HCT116 (cell line): ENCODE results near the gene SPCS3. TPM values are rescaled to one million over a fixed set of nuclear protein-coding genes. Genes with fewer than 3 reads are reported as not detected.

ENCODE experiments used
- ATAC-seq: fragments of 200-7000 bp; cut with Tn5 transposase; 2 replicates; pipeline ENCODE4 v1.9.1; 2020; ENCODE audit warnings: mild to moderate bottlenecking, moderate library complexity
- BruUV-seq: library from RNA; stranded (reverse); fragments of 400-500 nt; replicated peaks from 2 replicates; lab custom pipeline; 2021; lab: Mats Ljungman, UMichigan
- CTCF ChIA-PET: fragments of 300-600 bp; sonication (Branson Sonifier 250); formaldehyde crosslinking; loops from one replicate; lab custom pipeline; 2021; ENCODE audit warnings: antibody characterized with exemption; lab: Charles Lee
- POLR2A ChIA-PET: fragments of 300-600, 350-600 bp; sonication (Branson Sonifier 250); formaldehyde crosslinking; loops from one replicate; lab custom pipeline; 2021; ENCODE audit warnings: antibody characterized with exemption; lab: Charles Lee
- RAD21 ChIA-PET, 2 experiments: fragments of 300-600 bp; sonication (Branson Sonifier 250); formaldehyde crosslinking; loops; one replicate each; lab custom pipeline; 2023; ENCODE audit warnings: low total read pairs in 2 of 2; ENCODE audit not compliant: uncharacterized antibody in 2 of 2, unreplicated experiment in 2 of 2, low non-redundant PET in 1 of 2; lab: Charles Lee
- DNase-seq: peaks from one replicate; pipeline ENCODE4 v3.0.0-alpha.2; 2010; ENCODE audit warnings: low read depth, low spot score
- H2AFZ ChIP-seq: fragments of 200-600 bp; shearing (Covaris generic), sonication (generic); 2 replicates; pipeline ENCODE4 v1.6.1; 2017; ENCODE audit warnings: low read depth, mixed run types, mixed read lengths, antibody characterized with exemption, low read length; ENCODE audit not compliant: poor library complexity, severe bottlenecking
- H3K27ac ChIP-seq: 2 replicates; pipeline ENCODE4 v1.5.1; 2012; ENCODE audit warnings: low read depth, low read length
- H3K27me3 ChIP-seq: fragments of 200-600 bp; sonication (generic); 2 replicates; pipeline ENCODE4 v1.6.1; 2016; ENCODE audit warnings: mixed run types, low read length, mixed read lengths; ENCODE audit not compliant: insufficient read depth
- H3K36me3 ChIP-seq, 2 experiments: fragments of 200-500 bp in 1 of 2; fragments of 200-600 bp in 1 of 2; sonication (Bioruptor generic) in 1 of 2; sonication (generic) in 1 of 2; 2 replicates each; pipeline versions ENCODE4 v1.5.1 to v1.6.1; 2014 to 2016; ENCODE audit warnings: low read length in 2 of 2, inconsistent platforms in 1 of 2, mixed read lengths in 1 of 2, mixed run types in 1 of 2; ENCODE audit not compliant: insufficient read depth in 2 of 2, control insufficient read depth in 1 of 2
- H3K4me1 ChIP-seq, 2 experiments: fragments of 200-600 bp in 1 of 2; sonication (generic) in 1 of 2; 2 replicates each; pipeline versions ENCODE4 v1.5.1 to v1.6.1; 2012 to 2017; ENCODE audit warnings: low read length in 2 of 2, inconsistent platforms in 1 of 2, mild to moderate bottlenecking in 1 of 2, mixed read lengths in 1 of 2, mixed run types in 1 of 2, moderate library complexity in 1 of 2; ENCODE audit not compliant: insufficient read depth in 2 of 2, control insufficient read depth in 1 of 2
- H3K4me2 ChIP-seq: fragments of 200-600 bp; sonication (generic); 2 replicates; pipeline ENCODE4 v1.6.1; 2017; ENCODE audit warnings: mixed run types, low read length, mixed read lengths
- H3K4me3 ChIP-seq, 2 experiments: fragments of 200-600 bp in 1 of 2; sonication (generic) in 1 of 2; replicated peaks in 1 of 2; 2 replicates each; pipeline ENCODE4 v1.5.1; 2011 to 2016; ENCODE audit warnings: low read length in 2 of 2, control low read depth in 1 of 2, low read depth in 1 of 2, mild to moderate bottlenecking in 1 of 2, mixed read lengths in 1 of 2, mixed run types in 1 of 2
- H3K79me2 ChIP-seq: fragments of 200-600 bp; sonication (generic); 2 replicates; pipeline ENCODE4 v1.6.1; 2017; ENCODE audit warnings: mild to moderate bottlenecking, mixed run types, low read length, moderate library complexity, mixed read lengths; ENCODE audit not compliant: insufficient read depth
- H3K9ac ChIP-seq: fragments of 200-600 bp; sonication (generic); 2 replicates; pipeline ENCODE4 v1.6.1; 2016; ENCODE audit warnings: low read length, mixed read lengths
- H3K9me2 ChIP-seq: fragments of 200-600 bp; sonication (generic), shearing (Covaris generic); 2 replicates; pipeline ENCODE4 v1.6.1; 2017; ENCODE audit warnings: mixed run types, mild to moderate bottlenecking, moderate library complexity; ENCODE audit not compliant: insufficient read depth
- H3K9me3 ChIP-seq, 2 experiments: fragments of 200-500 bp in 1 of 2; fragments of 200-600 bp in 1 of 2; sonication (Bioruptor generic) in 1 of 2; sonication (generic) in 1 of 2; 2 replicates each; pipeline ENCODE4 v1.6.1; 2014 to 2017; ENCODE audit warnings: low read length in 2 of 2, mixed read lengths in 2 of 2, inconsistent platforms in 1 of 2, low read depth in 1 of 2, mild to moderate bottlenecking in 1 of 2, mixed run types in 1 of 2, moderate library complexity in 1 of 2; ENCODE audit not compliant: control insufficient read depth in 1 of 2, insufficient read depth in 1 of 2
- H4K20me1 ChIP-seq: fragments of 200-600 bp; sonication (generic), shearing (Covaris generic); 2 replicates; pipeline ENCODE4 v1.6.1; 2017; ENCODE audit warnings: mixed run types, mild to moderate bottlenecking, moderate library complexity; ENCODE audit not compliant: insufficient read depth
- EGR1 ChIP-seq: IDR thresholded peaks from 2 replicates; pipeline ENCODE4 v1.6.1; 2012; ENCODE audit warnings: low read depth
- EZH2phosphoT487 ChIP-seq: fragments of 200-600 bp; IDR thresholded peaks from 2 replicates; pipeline ENCODE4 v1.6.1; 2018; ENCODE audit warnings: antibody characterized with exemption, borderline replicate concordance
- REST ChIP-seq: IDR thresholded peaks from 2 replicates; pipeline ENCODE4 v1.6.1; 2012; ENCODE audit warnings: low read depth
- SP1 ChIP-seq: IDR thresholded peaks from 2 replicates; pipeline ENCODE4 v1.6.1; 2012; ENCODE audit warnings: low read depth
- YY1 ChIP-seq: IDR thresholded peaks from 2 replicates; pipeline ENCODE4 v1.6.1; 2011; ENCODE audit warnings: low read length, low read depth, moderate library complexity, mild to moderate bottlenecking; ENCODE audit not compliant: insufficient replicate concordance; ENCODE audit errors: extremely low read depth
- intact Hi-C: fragments of 100-400 bp; cut with micrococcal nuclease; formaldehyde crosslinking; loops from 2 replicates; pipeline ENCODE4 v1.10.0; 2022
- total RNA-seq: library from RNA; stranded (reverse); gene quantifications from one replicate; pipeline ENCODE4 v1.2.1, GENCODE V29; 2021; ENCODE audit not compliant: unreplicated experiment

Gene SPCS3
- total RNA-seq, 1 experiment from 2014 or later, result 135 TPM

GRCh38 chr4:176270669-176271068, 49.1 kb upstream of the SPCS3 start (continued):
- peak; percentile 73 for TF ChIP-seq YY1

DNA sequence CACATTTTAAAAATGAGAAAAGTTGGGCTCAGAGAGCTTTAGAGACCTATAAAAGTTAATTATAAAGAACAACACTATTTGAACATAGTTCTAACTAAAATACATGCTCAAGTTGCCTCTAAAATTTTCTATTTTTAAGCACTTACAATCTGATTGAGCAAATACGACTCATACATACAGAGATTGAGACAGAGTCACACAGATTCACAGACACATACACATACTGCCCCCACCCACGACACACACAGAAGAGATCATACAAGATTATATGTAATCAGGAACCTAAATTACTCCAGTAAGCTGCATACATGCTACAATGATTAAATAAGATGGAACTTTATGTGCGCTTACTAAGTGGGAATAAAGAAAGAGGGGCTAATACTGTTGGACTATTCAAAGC, 48.0 kb upstream of the SPCS3 start:
- BruUV-seq, result no TSS peak
- Histone ChIP-seq H2AFZ (peak overlapping the region; percentile 81), H3K9me2 (no peaks in the 10 kb centered on the region), H3K4me1 (peaks cover 5 to 41% of the 10 kb centered on the region in 2 experiments; a peak in 3 of 4 replicates), H3K27ac (no peak overlapping the region), H3K4me3 (no peak overlapping the region), H3K4me2 (peak overlapping the region; percentile 60), H3K36me3 (no peaks in the 10 kb centered on the region), H4K20me1 (no peaks in the 10 kb centered on the region), H3K9ac (no peak overlapping the region), H3K9me3 (no peaks in the 10 kb centered on the region), H3K27me3 (no peaks in the 10 kb centered on the region), H3K79me2 (no peaks in the 10 kb centered on the region)
- TF ChIP-seq SP1 (no peak), EGR1 (no peak), EZH2phosphoT487 (no peak), REST (no peak)
- ATAC-seq (no peak), DNase-seq (no peak)
- POLR2A ChIA-PET, result no interaction called here
- RAD21 ChIA-PET, result no interaction called here
- CTCF ChIA-PET, result no interaction called here
- intact Hi-C loops, result loop anchor here (10.0 kb wide), 1 partner anchor 327 kb away; no protein-coding TSS in a partner anchor
